KMS-11 (cell line): ENCODE data around the gene ANGPTL8.

Source experiments
- H2AFZ ChIP-seq: fragments of 200-600 bp; sonication (generic); 2 replicates; pipeline ENCODE4 v1.6.1; 2016; ENCODE audit warnings: antibody characterized with exemption, mixed run types, low read depth
- H3K27ac ChIP-seq: fragments of 200-600 bp; sonication (generic); 2 replicates; pipeline ENCODE4 v1.6.1; 2016; ENCODE audit warnings: mild to moderate bottlenecking, mixed run types
- H3K27me3 ChIP-seq: fragments of 200-600 bp; sonication (generic); 2 replicates; pipeline ENCODE4 v1.6.1; 2017; ENCODE audit warnings: mild to moderate bottlenecking, low read depth, mixed run types, moderate library complexity; ENCODE audit not compliant: insufficient read depth
- H3K36me3 ChIP-seq: fragments of 200-600 bp; sonication (generic); 2 replicates; pipeline ENCODE4 v1.6.1; 2017; ENCODE audit warnings: mild to moderate bottlenecking, mixed run types; ENCODE audit not compliant: insufficient read depth
- H3K4me1 ChIP-seq: fragments of 200-600 bp; sonication (generic); 2 replicates; pipeline ENCODE4 v1.6.1; 2016; ENCODE audit warnings: mild to moderate bottlenecking, low read depth, mixed run types; ENCODE audit not compliant: poor library complexity, severe bottlenecking
- H3K4me2 ChIP-seq: fragments of 200-600 bp; sonication (generic); 2 replicates; pipeline ENCODE4 v1.7.0; 2016; ENCODE audit warnings: mild to moderate bottlenecking, mixed run types
- H3K4me3 ChIP-seq: fragments of 200-600 bp; sonication (generic); IDR thresholded peaks from 2 replicates; pipeline ENCODE4 v1.6.1; 2017; ENCODE audit warnings: low read depth, low read length, mixed read lengths; ENCODE audit not compliant: insufficient read depth
- H3K79me2 ChIP-seq: fragments of 200-600 bp; sonication (generic); 2 replicates; pipeline ENCODE4 v1.6.1; 2016; ENCODE audit warnings: low read depth, mixed run types; ENCODE audit not compliant: insufficient read depth
- H3K9ac ChIP-seq: fragments of 200-600 bp; sonication (generic); 2 replicates; pipeline ENCODE4 v1.6.1; 2016; ENCODE audit warnings: mild to moderate bottlenecking, mixed run types
- H4K20me1 ChIP-seq: fragments of 200-600 bp; sonication (generic); 2 replicates; pipeline ENCODE4 v1.6.1; 2016; ENCODE audit warnings: mild to moderate bottlenecking, mixed run types; ENCODE audit not compliant: insufficient read depth
- TF ChIP-seq, protein P1 (sequence below): fragments of 200-600 bp; sonication (generic); conservative IDR thresholded peaks from 2 replicates; pipeline ENCODE4 v1.6.1; 2017; ENCODE audit warnings: low read depth, mild to moderate bottlenecking, antibody characterized with exemption, low read length, moderate library complexity, mixed read lengths

The ANGPTL8 gene

DNA sequence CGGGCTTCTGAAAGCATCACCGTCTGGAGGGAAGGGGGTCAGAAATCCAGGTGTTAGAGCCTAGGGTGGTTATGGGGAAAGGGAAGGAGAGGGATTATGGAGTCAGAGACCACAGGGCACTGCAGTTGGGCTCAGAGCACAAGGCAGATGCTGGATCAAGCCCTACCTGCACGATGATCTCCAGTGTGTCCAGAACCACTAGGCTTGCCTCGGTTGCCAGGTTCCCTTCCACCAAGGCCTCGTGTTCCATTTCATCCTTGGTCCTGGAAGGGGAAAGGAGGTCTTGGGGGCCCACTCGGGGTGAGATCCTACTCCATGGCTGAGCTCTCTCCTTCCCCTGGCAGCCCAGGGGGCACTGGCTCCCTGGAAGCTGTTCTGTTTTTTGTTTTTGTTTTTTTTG, 25.0 kb upstream of the ANGPTL8 start:
- H3K9ac ChIP-seq = no peak overlapping the region
- TF ChIP-seq, protein P1, sequence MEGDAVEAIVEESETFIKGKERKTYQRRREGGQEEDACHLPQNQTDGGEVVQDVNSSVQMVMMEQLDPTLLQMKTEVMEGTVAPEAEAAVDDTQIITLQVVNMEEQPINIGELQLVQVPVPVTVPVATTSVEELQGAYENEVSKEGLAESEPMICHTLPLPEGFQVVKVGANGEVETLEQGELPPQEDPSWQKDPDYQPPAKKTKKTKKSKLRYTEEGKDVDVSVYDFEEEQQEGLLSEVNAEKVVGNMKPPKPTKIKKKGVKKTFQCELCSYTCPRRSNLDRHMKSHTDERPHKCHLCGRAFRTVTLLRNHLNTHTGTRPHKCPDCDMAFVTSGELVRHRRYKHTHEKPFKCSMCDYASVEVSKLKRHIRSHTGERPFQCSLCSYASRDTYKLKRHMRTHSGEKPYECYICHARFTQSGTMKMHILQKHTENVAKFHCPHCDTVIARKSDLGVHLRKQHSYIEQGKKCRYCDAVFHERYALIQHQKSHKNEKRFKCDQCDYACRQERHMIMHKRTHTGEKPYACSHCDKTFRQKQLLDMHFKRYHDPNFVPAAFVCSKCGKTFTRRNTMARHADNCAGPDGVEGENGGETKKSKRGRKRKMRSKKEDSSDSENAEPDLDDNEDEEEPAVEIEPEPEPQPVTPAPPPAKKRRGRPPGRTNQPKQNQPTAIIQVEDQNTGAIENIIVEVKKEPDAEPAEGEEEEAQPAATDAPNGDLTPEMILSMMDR = no peak
- no peak overlapping the region for H2AFZ ChIP-seq

DNA sequence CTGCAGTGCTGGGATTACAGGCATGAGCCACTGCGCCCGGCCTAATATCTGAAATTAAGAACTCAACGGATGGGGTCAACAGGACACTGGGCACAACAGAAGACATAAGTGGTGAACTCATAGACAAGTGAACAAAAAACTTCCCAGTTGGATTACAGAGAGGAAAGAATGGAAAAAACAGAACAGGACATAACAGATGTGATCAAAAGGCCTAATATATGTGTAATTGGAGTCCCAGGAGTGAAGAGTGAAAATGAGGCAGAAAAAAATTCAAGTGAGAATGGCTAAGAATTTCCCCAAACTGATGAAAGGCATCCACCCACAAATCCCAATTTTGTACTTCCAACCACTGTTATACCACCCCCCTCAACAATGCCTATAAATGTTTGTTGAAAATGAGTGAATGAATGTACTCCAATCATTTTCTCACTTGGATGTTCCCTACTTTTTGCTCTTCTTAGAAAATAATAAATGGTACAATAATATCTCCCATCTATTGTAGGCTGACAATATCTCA, 18.3 kb upstream of the ANGPTL8 start:
- TF ChIP-seq, protein P1 = no peak
- Histone ChIP-seq H3K4me2 (no peak overlapping the region), H3K9ac (no peak overlapping the region), H3K4me3 (no peak overlapping the region), H2AFZ (no peak overlapping the region), H3K4me1 (no peaks in the 10 kb centered on the region), H3K27ac (no peak overlapping the region), H4K20me1 (no peaks in the 10 kb centered on the region), H3K36me3 (no peaks in the 10 kb centered on the region), H3K79me2 (no peaks in the 10 kb centered on the region), H3K27me3 (peaks cover 10% of the 10 kb centered on the region; the same call in 1 of the 2 replicates)

More for the DNA sequence above, 25.0 kb upstream of the ANGPTL8 start:
- no peaks in the 10 kb centered on the region for H3K4me1 ChIP-seq
- H3K4me3 ChIP-seq = no peak overlapping the region
- no peaks in the 10 kb centered on the region for H3K27me3 ChIP-seq
- no peak overlapping the region for H3K4me2 ChIP-seq
- no peaks in the 10 kb centered on the region for H4K20me1 ChIP-seq
- no peak overlapping the region for H3K27ac ChIP-seq
- H3K36me3 ChIP-seq = no peaks in the 10 kb centered on the region
- no peaks in the 10 kb centered on the region for H3K79me2 ChIP-seq

DNA sequence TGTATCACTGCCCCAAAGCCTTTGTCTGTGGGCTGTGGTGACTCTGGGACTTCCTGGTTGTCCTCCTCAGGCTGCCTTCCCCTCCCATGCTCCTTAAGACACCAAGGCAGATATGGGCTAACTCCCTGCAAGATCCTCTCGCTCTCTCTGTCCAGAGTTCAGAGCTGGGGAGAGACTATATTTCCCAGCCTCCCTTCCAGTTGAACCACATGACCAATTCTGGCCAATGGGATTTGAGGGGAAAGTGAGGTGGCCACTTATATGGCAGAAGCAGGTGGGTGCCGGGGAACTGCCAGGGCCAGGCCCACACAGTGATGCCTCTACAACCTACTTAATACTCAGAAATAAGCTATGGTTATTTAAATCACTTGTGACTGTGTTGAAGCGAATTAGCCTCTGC, 16.2 kb upstream of the ANGPTL8 start:
- Histone ChIP-seq H2AFZ (no peak overlapping the region; the same call in 1 of the 2 replicates), H3K4me3 (no peak overlapping the region)

DNA sequence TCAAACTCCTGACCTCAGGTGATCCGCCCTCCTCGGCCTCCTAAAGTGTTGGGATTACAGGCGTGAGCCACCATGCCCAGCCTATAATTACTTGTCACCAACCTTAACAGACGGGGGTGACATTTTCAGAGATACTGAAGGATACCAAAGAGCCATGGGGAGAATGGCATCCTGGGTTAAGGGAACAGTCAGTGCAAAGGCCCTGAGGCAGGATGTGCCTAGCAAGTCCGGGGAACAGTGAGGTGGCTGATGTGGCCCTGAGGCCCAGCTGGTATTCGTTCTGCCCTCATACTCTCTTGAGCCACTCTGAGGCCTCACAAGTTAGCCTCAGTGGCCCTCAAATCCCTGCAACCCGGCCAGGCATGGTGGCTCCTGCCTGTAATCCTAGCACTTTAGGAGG, 15.0 kb upstream of the ANGPTL8 start:
- Histone ChIP-seq H3K79me2 (no peaks in the 10 kb centered on the region), H3K36me3 (no peaks in the 10 kb centered on the region), H3K4me3 (no peak overlapping the region), H3K27me3 (peaks cover 10% of the 10 kb centered on the region; the same call in 1 of the 2 replicates), H3K9ac (no peak overlapping the region), H4K20me1 (no peaks in the 10 kb centered on the region), H2AFZ (no peak overlapping the region), H3K4me2 (no peak overlapping the region), H3K27ac (no peak overlapping the region), H3K4me1 (no peaks in the 10 kb centered on the region)
- TF ChIP-seq, protein P1 = no peak

More for the DNA sequence above, 16.2 kb upstream of the ANGPTL8 start:
- Histone ChIP-seq H3K27me3 (peaks cover 10% of the 10 kb centered on the region; the same call in 1 of the 2 replicates), H3K4me1 (no peaks in the 10 kb centered on the region), H3K79me2 (no peaks in the 10 kb centered on the region), H3K27ac (no peak overlapping the region), H3K4me2 (no peak overlapping the region), H3K36me3 (no peaks in the 10 kb centered on the region), H4K20me1 (no peaks in the 10 kb centered on the region), H3K9ac (no peak overlapping the region)
- TF ChIP-seq, protein P1 = no peak
